ELR (cell line): ENCODE data around the gene HMG20A.

Experiments used
- DNase-seq: peaks from one replicate; pipeline ENCODE4 v3.0.0-alpha.2; 2015; ENCODE audit warnings: low read depth

Gene HMG20A

DNA sequence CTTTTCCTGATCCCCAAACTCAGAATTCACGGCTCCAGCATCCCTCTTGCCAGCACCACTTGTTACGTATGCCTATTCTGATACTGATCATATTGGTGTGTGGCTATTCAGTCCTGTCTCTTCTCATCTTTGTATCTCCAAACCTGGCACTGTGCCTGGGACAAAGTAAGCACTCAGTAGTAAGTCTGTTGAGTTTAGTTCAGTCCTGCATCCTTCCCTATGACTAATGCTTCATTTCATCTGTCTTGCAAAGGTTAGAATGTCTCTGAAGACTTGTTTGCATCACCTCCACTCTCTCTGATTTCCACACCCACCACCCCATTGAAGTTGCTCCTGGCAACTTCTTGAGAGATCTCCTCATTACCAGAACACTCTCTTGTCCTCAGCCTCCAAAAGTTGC, 80.3 kb downstream of the HMG20A start:
- DNase-seq: peak; percentile 32

DNA sequence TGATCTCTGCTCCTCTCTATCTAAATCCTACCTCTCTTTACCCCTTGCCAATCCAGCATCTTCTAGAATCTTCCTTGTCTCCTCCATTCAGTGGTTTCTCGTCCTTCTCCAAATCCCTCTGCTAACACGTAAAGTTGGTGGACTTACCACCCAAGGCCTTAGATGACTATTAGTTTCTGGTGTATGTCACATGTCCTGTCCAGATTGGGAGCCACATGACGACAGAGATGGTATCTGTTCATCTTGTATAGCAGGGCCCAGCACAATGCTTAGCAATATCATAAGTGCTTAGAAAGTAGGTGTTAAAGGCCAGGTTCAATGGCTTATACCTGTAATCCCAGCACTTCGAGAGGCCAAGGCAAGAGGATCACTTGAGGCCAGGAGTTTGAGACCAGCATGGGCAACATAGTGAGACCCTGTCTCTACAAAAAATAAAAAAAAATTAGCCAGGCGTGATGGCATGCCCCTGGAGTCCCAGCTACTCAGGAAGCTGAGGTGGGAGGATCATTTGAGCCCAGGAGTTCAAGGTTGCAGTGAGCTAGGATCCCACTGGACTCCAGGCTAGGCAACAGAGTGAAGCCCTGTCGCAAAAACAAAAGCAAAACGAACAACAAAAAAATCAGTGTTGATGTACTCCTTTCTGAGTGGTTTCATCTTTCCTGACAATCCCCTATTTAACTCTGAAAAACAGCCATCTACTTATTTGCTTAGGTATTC, 81.8 kb downstream of the HMG20A start:
- no peak for DNase-seq

DNA sequence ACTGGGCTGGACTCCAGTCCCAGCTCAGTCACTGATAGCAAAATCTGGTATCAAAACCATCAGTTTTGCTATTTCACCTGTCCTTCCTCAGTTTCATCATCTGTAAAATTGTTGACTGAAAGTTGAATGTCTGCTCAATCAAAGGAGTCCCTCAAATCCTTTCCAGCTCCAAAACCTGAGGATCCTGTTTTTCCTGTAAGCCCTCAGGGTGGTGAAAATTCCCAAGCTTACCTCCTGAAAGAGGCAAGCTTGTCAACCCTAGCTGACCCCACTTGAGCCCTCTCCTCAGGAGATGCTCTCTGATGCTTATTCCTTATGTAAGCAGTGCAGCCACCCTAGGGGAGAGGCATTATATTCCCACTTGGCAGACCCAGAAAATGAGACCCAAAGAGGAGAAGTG, 82.6 kb downstream of the HMG20A start:
- DNase-seq: no peak

DNA sequence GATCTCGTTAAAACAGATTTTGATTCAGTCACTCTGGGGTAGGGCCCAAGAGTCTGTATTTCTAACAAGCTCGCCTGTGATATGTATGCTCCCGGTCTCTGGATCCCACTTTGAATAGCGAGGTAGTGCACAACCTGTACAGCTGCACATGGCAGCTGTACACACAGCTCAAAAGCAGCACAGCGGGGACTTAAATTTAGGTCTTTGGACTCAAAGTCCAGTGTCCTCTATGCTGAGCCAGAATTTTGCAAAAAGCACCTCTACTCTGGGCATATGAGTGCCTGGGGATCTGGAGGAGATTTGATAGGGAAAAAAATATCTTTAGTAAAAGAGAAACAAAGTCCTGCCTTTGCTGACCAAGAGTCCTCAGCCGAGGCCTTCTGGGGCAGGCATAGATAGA, 83.1 kb downstream of the HMG20A start:
- no peak for DNase-seq

DNA sequence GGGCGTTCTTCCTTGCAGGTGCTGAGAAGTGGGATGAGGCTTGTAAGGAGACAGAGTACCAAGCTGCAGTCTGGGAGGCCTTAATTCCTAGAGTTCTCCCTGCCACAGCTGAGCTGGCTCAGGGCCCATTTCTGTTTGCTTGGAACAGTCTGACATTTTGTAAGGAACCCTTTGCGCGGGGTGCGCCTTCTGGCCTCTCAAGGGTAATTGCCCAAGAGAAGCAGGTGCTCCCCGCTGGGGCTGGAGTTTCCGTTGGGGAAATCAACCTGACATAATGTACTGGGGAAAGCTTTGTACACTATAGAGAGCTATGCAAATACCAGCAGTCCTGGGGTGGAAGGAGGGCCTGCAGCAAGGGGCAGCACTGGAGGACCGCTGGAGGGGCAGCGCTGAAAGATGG, 83.6 kb downstream of the HMG20A start:
- no peak for DNase-seq

DNA sequence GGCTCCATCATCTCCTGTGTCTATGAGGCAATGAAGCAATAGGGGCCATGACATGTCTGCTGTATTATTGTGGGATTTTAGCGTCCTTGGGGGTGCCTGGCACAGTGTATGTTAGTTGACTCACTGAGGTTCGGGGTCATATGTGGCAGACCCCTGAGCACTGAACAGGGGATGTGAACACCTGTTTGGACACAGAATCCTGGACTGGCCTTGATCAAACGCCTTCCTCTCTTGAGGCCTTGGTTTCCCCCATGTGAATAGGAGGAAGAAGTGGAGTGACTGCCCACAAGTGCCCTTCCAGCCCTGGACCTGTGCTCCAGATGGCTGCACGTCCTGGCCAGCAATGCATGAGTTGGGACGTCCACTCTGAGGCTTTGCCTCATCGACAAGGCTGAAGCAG, 84.2 kb downstream of the HMG20A start:
- no peak for DNase-seq

DNA sequence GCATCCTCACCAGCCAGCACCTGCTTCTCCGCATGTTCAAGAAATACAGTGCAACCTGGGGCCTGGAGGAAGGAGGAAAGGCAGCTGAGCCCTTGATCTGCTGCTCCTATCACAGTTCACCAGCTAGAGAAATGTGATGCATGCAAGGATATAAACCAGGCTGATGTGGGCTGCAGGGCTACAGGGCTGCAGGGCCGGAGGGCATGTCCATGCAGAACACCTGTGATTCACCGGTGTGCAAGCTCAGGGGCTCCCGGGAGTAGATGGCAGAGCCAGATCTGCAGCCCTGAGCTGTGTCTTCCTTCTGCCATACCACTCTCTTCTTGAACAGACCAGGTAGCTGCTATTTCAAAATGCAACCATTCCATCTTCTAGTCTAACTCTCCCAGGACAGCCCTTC, 84.9 kb downstream of the HMG20A start:
- no peak for DNase-seq

DNA sequence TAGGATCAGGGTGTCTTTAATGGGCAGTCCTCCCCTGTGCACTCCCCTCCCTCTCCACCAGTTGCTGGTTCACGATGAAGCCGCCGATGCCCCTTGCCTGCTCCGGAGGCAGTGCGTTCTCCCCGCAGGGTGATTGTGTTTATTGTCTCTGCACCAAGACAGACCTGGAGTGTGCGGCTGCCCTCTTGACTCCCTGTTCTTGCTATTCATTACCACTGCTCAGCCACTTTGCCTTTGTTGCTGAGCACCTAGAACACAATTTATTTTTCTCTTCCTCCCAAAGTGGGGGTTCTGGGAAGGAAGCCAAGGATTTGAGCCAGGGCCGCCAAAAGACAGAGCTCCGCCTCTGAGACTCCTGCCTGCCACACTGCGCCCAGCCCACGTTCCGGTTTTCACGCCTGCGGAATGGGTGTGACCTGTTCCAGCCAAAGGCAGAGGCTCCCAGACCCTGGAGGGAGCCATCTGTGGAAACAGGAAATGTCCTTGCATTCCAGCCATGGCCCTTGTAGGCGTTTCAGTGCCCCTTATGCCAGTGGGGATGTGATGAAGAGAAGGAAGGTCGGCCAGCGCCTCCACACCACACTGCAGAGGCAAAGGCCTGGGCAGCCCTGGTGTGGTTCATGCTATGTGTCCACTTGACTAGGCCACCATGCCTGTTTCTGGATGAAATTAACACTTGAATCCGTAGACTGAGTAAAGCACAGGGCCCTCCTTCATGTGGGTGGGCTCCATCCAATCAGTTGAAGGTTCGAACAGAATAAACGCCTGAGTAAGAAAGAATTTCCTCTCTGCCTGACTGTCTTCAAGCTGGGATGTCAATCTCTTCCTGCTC, 85.8 kb downstream of the HMG20A start:
- DNase-seq: no peak

DNA sequence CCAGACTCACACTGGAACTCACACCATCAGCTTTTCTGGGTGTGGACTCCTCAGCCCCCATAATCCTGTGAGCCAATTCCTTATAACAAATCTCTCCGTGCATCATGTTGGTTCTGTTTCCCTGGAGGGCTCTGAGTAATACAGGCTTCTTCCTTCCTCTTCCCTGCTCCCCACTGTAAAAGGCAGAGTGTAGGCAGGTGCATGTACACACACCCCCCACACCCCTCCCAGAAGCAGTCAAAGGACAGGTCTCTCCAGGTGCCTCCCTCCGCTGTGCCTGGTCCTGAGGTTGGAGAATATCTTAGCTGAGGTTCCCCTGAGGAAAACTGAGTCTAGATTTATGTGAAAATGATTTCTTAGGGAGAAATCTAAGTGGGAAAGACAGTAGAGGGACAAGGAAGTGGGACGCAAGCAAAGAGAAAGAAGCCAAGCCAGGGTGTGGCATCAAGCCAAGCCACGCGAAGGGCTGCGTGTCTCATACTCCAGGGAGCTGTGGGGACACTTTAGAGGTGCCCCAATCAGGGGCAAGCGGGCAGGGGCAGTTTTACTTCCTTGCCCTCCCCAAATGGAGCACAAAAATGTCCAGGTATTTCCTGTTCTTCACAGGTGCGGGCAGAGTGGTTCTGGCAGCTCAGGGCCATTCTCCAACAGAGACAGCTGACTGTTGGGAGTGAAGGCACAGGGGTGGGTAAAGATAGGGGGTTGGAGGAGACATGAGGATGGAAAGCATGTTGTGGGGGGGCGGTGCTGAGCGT, 86.6 kb downstream of the HMG20A start:
- peak; percentile 35 for DNase-seq

DNA sequence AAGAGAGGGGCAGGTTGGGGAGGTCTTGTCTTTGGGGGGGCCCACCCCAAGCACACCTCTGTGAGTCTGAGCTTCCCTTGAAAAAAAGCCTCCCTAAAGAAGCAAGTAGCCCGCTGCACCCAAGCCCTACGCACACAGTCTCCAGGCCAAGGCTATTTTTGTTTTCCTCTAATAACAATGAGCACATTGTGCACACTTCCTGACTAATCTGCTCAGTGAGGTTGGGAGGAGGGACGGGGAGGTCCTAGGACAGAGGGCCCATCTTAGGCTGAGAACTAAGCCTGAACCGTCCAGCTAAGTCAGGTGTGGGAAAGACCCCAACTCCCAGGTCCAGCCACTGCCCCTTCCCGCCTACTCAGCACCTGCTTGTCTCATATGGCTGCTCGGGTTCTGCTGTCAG, 87.2 kb downstream of the HMG20A start:
- DNase-seq: peak; percentile 58

DNA sequence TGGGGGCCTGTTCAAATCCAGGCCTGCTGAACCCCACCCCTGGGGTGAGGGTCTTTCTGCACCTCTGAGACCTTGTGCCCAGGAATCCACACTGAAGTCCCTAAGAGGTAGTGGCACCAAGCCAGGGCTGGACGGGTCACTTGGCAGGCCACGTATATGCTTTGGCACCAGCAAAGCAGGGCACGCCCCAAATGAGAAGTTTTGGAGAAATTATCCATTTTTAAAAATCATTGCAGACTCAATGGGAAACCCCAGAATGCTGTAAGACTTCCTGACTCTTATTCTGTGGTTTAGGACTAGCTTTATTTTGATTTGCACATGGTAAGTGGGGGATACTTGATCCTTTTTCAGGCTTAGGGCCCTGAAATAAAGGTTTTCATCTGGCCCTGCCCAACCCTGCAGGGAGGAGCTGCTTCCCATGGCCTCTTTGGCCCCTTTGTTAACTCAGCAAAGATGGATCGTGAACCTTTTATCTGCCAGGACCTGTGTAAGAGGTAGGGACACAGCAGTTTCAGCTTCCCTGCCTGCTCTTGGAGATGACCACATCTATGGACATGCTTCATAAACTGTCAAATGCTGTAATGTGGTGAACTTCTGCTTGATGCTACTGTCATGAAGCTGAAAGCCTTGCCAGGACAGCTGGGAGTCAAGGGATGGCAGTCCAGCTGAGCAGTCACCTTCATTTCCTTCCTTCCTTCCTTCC, 88.0 kb downstream of the HMG20A start:
- peak; percentile 11 for DNase-seq

DNA sequence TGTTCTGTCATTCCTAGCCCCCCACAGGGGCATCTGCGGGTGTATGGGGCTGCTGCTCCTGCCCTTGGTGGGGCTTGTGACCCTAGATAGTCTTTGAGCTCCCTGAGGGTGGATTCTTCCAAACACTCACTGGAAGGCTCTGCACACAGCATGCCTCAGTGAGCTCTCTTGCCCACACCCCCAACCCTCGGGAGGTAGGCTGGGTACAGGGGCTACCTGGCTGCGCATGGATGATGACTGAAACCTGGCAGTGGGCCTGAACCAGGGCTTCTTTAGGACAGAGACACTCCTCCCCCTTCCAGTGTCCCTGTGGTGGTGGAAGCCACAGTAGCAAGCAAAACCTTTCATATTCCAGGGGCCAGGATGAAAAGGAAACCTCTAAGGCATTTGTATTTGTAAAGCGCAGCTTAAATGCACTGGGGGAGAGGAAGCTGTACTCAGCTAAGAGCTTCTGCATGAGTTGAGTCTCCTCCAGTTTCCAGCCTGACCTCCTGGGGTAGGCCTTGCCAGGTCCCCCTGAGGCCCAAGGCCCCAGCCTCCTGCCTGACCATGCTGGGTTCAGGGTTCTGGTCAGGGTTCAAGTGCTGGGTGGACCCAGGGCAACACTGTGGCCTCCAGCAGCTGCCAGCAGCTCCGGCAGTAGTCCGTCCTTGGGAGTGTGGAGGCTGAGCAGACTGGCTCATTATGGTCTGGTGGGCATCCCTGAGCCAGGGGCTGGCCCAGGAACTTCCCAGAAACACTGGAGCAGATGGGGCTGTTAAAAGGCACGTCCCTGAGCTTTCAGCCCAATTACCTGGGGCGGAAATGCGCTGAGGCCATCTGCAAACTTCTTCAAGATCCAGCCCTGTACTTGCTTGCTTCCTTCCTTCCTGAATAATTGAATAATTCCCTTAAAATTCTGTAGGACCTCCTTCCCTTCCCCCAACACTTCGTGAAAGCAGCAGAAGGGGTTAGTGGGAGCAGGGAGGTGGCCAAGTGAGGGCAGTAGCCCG, 89.7 kb downstream of the HMG20A start:
- no peak for DNase-seq

DNA sequence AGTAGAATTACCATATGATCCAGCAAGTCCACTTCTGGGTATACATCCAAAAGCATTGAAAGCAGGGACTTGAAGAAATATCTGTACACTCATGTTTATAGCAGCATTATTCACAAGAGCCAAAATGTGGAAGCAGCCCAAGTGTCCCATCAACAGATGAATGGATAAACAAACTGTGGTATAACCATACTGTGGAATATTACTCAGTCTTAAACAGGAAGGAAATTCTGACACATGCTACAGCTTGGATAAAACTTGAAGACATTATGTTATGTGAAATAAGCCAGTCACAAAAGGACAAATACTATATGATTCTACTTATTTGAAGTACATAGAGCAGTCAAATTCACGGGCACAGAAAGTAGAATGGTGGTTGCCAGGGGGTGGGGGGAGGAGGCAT, 91.2 kb downstream of the HMG20A start:
- DNase-seq: no peak

DNA sequence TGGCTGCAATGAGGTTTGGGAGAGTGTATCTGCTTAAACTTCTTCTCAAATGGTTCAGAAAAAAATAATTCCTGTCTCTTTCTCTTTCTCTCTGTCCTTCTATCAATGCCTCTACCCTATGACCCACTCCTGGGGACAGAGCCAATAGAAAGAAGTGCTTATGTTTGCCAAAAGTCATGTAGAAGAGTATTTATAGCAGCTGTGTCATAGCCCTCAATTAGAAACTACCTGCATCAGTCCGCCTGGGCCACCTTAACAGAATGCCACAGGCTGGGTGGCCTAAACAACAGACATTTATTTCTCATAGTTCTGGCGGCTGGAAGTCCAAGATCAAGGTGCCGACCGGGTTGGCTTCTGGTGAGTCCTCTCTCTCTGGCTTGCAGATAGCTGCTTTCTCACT, 92.5 kb downstream of the HMG20A start:
- DNase-seq: no peak

DNA sequence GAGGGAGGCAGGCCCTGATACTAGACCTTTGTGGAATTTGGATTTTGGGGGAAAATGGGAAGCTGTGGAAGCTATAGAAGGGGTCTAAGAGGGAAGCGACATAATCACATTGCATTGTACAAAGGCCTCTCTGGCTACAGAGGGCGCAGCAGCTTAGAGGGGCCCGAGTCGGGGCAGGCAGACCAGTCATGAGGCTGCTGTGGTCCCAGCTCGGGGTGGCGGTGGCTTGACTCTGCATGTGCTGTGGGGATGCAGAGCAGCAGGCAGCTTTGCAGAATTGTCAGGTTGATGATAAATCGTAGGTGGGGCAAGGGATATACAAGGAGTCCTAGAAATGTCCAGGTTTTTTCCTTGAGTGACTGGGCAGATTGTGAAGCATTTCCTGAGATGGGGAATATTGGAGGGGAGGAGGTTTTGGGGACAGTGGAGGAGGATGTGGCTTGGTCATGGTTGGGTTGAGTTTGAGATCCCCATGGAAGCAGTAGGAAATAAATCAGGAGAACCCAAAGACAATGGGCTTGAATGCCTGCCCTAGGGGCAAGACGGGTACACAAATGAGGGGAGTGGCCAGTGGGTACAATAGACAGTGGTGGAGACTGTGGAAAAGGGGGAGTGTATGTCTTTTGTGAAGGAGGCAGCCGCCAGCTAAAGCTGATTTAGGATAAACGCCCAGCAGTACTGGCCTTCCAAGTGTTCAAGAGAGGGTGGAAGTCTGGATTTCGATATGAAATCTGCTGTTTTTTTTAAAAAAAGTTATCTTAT, 94.1 kb downstream of the HMG20A start:
- no peak for DNase-seq

DNA sequence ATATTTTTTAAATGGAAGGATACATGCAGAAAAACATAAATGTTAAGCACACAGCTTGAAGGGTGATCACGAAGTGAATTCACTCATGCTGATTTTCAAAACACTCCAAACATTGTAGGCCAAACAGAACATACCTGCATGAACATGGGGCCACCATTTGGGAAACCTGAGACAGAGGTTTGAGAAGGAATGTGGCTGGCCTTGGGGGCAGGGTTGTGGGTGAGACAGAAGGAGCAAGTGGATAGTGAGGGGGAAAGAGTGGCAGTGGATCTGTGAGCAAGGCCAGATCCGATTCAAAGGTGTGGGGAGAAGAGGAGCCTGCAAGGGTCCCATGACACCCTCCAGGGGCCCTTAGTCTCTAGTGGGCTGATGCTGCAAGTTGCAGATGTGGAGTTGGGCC, 94.9 kb downstream of the HMG20A start:
- DNase-seq: no peak

DNA sequence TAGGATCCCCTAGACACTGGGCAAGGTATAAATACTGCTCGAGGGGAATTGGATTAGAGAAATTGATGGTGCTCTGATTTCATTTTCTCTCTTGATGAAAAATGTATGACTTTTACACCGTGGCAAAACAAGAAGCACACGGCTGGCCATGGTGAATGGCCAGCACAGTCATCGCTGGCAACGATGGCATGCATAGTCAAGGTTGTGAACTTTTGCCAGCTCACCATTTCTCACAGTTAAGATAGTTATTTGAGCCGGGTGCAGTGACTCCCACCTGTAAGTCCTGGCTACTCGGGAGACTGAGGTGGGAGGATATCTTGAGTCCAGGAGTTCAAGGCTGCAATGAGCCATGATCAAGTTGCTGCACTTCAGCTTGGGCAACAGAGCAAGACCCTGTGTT, 95.4 kb downstream of the HMG20A start:
- DNase-seq: peak; percentile 35

DNA sequence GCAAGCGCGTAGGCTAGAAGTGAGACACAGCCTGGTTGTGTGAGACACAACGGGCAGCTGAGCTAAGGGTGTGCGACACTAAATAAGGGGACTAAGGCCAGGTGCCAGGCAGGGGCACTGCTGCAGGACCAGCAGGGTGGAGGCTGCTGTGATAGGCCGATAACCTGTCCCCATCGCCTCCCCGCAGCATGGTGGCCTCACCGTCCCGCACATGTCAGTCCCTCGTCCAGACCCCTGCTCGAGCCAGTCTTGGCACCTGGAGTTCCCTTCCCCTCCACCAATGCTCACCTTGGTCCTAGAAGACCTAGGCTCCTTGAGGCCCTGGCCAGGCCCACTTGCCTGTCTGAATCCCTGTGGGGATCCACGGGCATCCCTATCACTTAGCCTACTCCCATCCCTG, 96.1 kb downstream of the HMG20A start:
- no peak for DNase-seq

DNA sequence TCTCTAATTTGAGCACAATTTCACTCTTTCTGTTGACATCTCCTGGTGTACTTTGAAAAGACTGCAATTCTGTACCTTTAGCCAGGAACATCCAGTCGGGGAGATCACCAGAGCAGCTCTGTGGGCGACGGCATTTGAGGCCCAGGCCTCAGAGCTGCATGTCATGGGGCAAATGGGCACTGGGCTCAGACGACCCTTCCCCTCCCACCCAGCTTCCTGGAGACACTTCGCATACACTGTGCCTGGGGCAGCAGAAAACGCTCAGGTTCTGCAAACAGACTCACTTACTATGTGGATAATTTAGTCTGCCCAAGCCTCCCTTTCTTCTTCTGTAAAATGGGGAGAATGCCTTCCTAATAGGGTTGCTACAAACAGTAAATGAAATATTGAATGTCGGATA, 96.9 kb downstream of the HMG20A start:
- DNase-seq: no peak

DNA sequence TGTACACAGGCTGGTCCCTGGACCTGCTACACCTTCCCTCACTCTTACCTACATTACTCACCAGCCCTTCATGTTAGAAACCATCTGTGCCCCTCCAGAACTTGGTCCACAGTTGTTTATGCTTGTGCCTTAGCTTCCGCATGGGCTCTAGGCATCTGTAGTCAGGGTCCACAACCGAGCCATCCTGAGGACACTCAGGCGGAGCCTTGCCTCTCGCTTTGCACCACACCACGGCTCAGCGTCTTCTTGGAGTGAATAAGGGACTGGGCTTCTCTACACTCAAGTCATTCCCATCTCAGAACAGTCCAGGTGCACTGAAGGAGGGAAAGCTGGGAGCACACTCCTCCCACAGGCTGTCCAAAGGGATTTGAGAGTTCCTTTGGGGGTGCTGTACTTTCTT, 97.8 kb downstream of the HMG20A start:
- DNase-seq: no peak
